HEK293T (cell line): ENCODE data around the gene DPP8.

Source experiments
- BHLHE40 ChIP-seq: fragments of 450-650 bp; IDR thresholded peaks from 2 replicates; pipeline ENCODE4 v1.6.1; 2016; ENCODE audit warnings: mild to moderate bottlenecking, moderate library complexity, borderline replicate concordance
- CTBP1 ChIP-seq: fragments of 450-650 bp; IDR thresholded peaks from 2 replicates; pipeline ENCODE4 v1.6.1; 2016; ENCODE audit warnings: borderline replicate concordance
- FOXA1 ChIP-seq: fragments of 450-650 bp; IDR thresholded peaks from 2 replicates; pipeline ENCODE4 v1.6.1; 2016; ENCODE audit warnings: mild to moderate bottlenecking
- FOXK2 ChIP-seq: fragments of 450-650 bp; IDR thresholded peaks from 2 replicates; pipeline ENCODE4 v1.6.1; 2016; ENCODE audit warnings: mild to moderate bottlenecking
- FOXM1 ChIP-seq: fragments of 450-650 bp; IDR thresholded peaks from 2 replicates; pipeline ENCODE4 v1.6.1; 2017; ENCODE audit warnings: mild to moderate bottlenecking, borderline replicate concordance
- LEF1 ChIP-seq: fragments of 450-650 bp; IDR thresholded peaks from 2 replicates; pipeline ENCODE4 v1.6.1; 2017; ENCODE audit warnings: mild to moderate bottlenecking, borderline replicate concordance
- NFRKB ChIP-seq: fragments of 450-650 bp; IDR thresholded peaks from 2 replicates; pipeline ENCODE4 v1.6.1; 2016; ENCODE audit warnings: mild to moderate bottlenecking, moderate library complexity
- SP1 ChIP-seq: fragments of 450-650 bp; IDR thresholded peaks from 2 replicates; pipeline ENCODE4 v1.6.1; 2017

GRCh38 chr15:65393091-65393490, 124.4 kb downstream of the DPP8 start:
- no peak for TF ChIP-seq SP1
- TF ChIP-seq FOXA1: no peak
- TF ChIP-seq FOXM1: no peak
- no peak for TF ChIP-seq CTBP1
- TF ChIP-seq NFRKB: no peak
- no peak for TF ChIP-seq FOXK2
- no peak for TF ChIP-seq LEF1
- no peak for TF ChIP-seq BHLHE40
